HCT116 (cell line): Measurements from ENCODE around the gene KLF16. TPM values are rescaled to one million over a fixed set of nuclear protein-coding genes. Genes with fewer than 3 reads are reported as not detected.
A peak's percentile ranks its signal among the peaks of the same experiment; 100 is the strongest.

Experiments
- ATAC-seq: fragments of 200-7000 bp; cut with Tn5 transposase; 2 replicates; pipeline ENCODE4 v1.9.1; 2020; ENCODE audit warnings: mild to moderate bottlenecking, moderate library complexity
- BruUV-seq: library from RNA; stranded (reverse); fragments of 400-500 nt; replicated peaks from 2 replicates; lab custom pipeline; 2021; lab: Mats Ljungman, UMichigan
- CTCF ChIA-PET: fragments of 300-600 bp; sonication (Branson Sonifier 250); formaldehyde crosslinking; loops from one replicate; lab custom pipeline; 2021; ENCODE audit warnings: antibody characterized with exemption; lab: Charles Lee
- POLR2A ChIA-PET: fragments of 300-600, 350-600 bp; sonication (Branson Sonifier 250); formaldehyde crosslinking; loops from one replicate; lab custom pipeline; 2021; ENCODE audit warnings: antibody characterized with exemption; lab: Charles Lee
- RAD21 ChIA-PET, 2 experiments: fragments of 300-600 bp; sonication (Branson Sonifier 250); formaldehyde crosslinking; loops; one replicate each; lab custom pipeline; 2023; ENCODE audit warnings: low total read pairs in 2 of 2; ENCODE audit not compliant: uncharacterized antibody in 2 of 2, unreplicated experiment in 2 of 2, low non-redundant PET in 1 of 2; lab: Charles Lee
- DNase-seq: peaks from one replicate; pipeline ENCODE4 v3.0.0-alpha.2; 2010; ENCODE audit warnings: low read depth, low spot score
- H2AFZ ChIP-seq: fragments of 200-600 bp; shearing (Covaris generic), sonication (generic); 2 replicates; pipeline ENCODE4 v1.6.1; 2017; ENCODE audit warnings: low read depth, mixed run types, mixed read lengths, antibody characterized with exemption, low read length; ENCODE audit not compliant: poor library complexity, severe bottlenecking
- H3K27ac ChIP-seq: 2 replicates; pipeline ENCODE4 v1.5.1; 2012; ENCODE audit warnings: low read depth, low read length
- H3K27me3 ChIP-seq: fragments of 200-600 bp; sonication (generic); 2 replicates; pipeline ENCODE4 v1.6.1; 2016; ENCODE audit warnings: mixed run types, low read length, mixed read lengths; ENCODE audit not compliant: insufficient read depth
- H3K36me3 ChIP-seq, 2 experiments: fragments of 200-500 bp in 1 of 2; fragments of 200-600 bp in 1 of 2; sonication (Bioruptor generic) in 1 of 2; sonication (generic) in 1 of 2; 2 replicates each; pipeline versions ENCODE4 v1.5.1 to v1.6.1; 2014 to 2016; ENCODE audit warnings: low read length in 2 of 2, inconsistent platforms in 1 of 2, mixed read lengths in 1 of 2, mixed run types in 1 of 2; ENCODE audit not compliant: insufficient read depth in 2 of 2, control insufficient read depth in 1 of 2
- H3K4me1 ChIP-seq, 2 experiments: fragments of 200-600 bp in 1 of 2; sonication (generic) in 1 of 2; 2 replicates each; pipeline versions ENCODE4 v1.5.1 to v1.6.1; 2012 to 2017; ENCODE audit warnings: low read length in 2 of 2, inconsistent platforms in 1 of 2, mild to moderate bottlenecking in 1 of 2, mixed read lengths in 1 of 2, mixed run types in 1 of 2, moderate library complexity in 1 of 2; ENCODE audit not compliant: insufficient read depth in 2 of 2, control insufficient read depth in 1 of 2
- H3K4me2 ChIP-seq: fragments of 200-600 bp; sonication (generic); 2 replicates; pipeline ENCODE4 v1.6.1; 2017; ENCODE audit warnings: mixed run types, low read length, mixed read lengths
- H3K4me3 ChIP-seq, 2 experiments: fragments of 200-600 bp in 1 of 2; sonication (generic) in 1 of 2; replicated peaks in 1 of 2; 2 replicates each; pipeline ENCODE4 v1.5.1; 2011 to 2016; ENCODE audit warnings: low read length in 2 of 2, control low read depth in 1 of 2, low read depth in 1 of 2, mild to moderate bottlenecking in 1 of 2, mixed read lengths in 1 of 2, mixed run types in 1 of 2
- H3K79me2 ChIP-seq: fragments of 200-600 bp; sonication (generic); 2 replicates; pipeline ENCODE4 v1.6.1; 2017; ENCODE audit warnings: mild to moderate bottlenecking, mixed run types, low read length, moderate library complexity, mixed read lengths; ENCODE audit not compliant: insufficient read depth
- H3K9ac ChIP-seq: fragments of 200-600 bp; sonication (generic); 2 replicates; pipeline ENCODE4 v1.6.1; 2016; ENCODE audit warnings: low read length, mixed read lengths
- H3K9me2 ChIP-seq: fragments of 200-600 bp; sonication (generic), shearing (Covaris generic); 2 replicates; pipeline ENCODE4 v1.6.1; 2017; ENCODE audit warnings: mixed run types, mild to moderate bottlenecking, moderate library complexity; ENCODE audit not compliant: insufficient read depth
- H3K9me3 ChIP-seq, 2 experiments: fragments of 200-500 bp in 1 of 2; fragments of 200-600 bp in 1 of 2; sonication (Bioruptor generic) in 1 of 2; sonication (generic) in 1 of 2; 2 replicates each; pipeline ENCODE4 v1.6.1; 2014 to 2017; ENCODE audit warnings: low read length in 2 of 2, mixed read lengths in 2 of 2, inconsistent platforms in 1 of 2, low read depth in 1 of 2, mild to moderate bottlenecking in 1 of 2, mixed run types in 1 of 2, moderate library complexity in 1 of 2; ENCODE audit not compliant: control insufficient read depth in 1 of 2, insufficient read depth in 1 of 2
- H4K20me1 ChIP-seq: fragments of 200-600 bp; sonication (generic), shearing (Covaris generic); 2 replicates; pipeline ENCODE4 v1.6.1; 2017; ENCODE audit warnings: mixed run types, mild to moderate bottlenecking, moderate library complexity; ENCODE audit not compliant: insufficient read depth
- CBX3 ChIP-seq: IDR thresholded peaks from 2 replicates; pipeline ENCODE4 v1.6.1; 2012; ENCODE audit warnings: low read depth
- ELF1 ChIP-seq: IDR thresholded peaks from 2 replicates; pipeline ENCODE4 v1.6.1; 2012; ENCODE audit warnings: low read depth, borderline replicate concordance
- EZH2 ChIP-seq: fragments of 200-600 bp; sonication (generic); IDR thresholded peaks from 2 replicates; pipeline ENCODE4 v1.6.1; 2017; ENCODE audit warnings: antibody characterized with exemption, mixed run types
- POLR2AphosphoS5 ChIP-seq: IDR thresholded peaks from 2 replicates; pipeline ENCODE4 v1.6.1; 2011; ENCODE audit warnings: mild to moderate bottlenecking, low read depth, low read length, moderate library complexity
- RAD21 ChIP-seq: IDR thresholded peaks from 2 replicates; pipeline ENCODE4 v1.6.1; 2012; ENCODE audit warnings: low read depth, mild to moderate bottlenecking
- SP1 ChIP-seq: IDR thresholded peaks from 2 replicates; pipeline ENCODE4 v1.6.1; 2012; ENCODE audit warnings: low read depth
- ZFX ChIP-seq: fragments of 450-650 bp; IDR thresholded peaks from 2 replicates; pipeline ENCODE4 v1.6.1; 2017
- ZNF274 ChIP-seq: fragments of 200-500 bp; sonication (Bioruptor generic); IDR thresholded peaks from 2 replicates; pipeline ENCODE4 v1.6.1; 2014; ENCODE audit warnings: mild to moderate bottlenecking, low read depth, low read length, inconsistent platforms
- intact Hi-C: fragments of 100-400 bp; cut with micrococcal nuclease; formaldehyde crosslinking; loops from 2 replicates; pipeline ENCODE4 v1.10.0; 2022
- total RNA-seq: library from RNA; stranded (reverse); gene quantifications from one replicate; pipeline ENCODE4 v1.2.1, GENCODE V29; 2021; ENCODE audit not compliant: unreplicated experiment
- TF ChIP-seq, protein P1 (sequence below), 3 experiments: fragments of 200-600 bp in 1 of 3; sonication (generic) in 1 of 3; IDR thresholded peaks in 2 of 3; conservative IDR thresholded peaks in 1 of 3; 2 replicates each; pipeline ENCODE4 v1.5.1; 2012 to 2017; ENCODE audit warnings: low read depth in 2 of 3, low read length in 2 of 3, antibody characterized with exemption in 1 of 3, borderline replicate concordance in 1 of 3, control low read depth in 1 of 3, mild to moderate bottlenecking in 1 of 3, mixed read lengths in 1 of 3, mixed run types in 1 of 3, moderate library complexity in 1 of 3; ENCODE audit not compliant: insufficient read depth in 1 of 3
- TF ChIP-seq, protein P2 (sequence below): IDR thresholded peaks from 2 replicates; pipeline ENCODE4 v1.6.1; 2011; ENCODE audit warnings: mild to moderate bottlenecking, low read length, moderate library complexity; ENCODE audit not compliant: insufficient replicate concordance; ENCODE audit errors: extremely low read depth

Gene KLF16
- total RNA-seq, 1 experiment from 2014 or later = 64.3 TPM

DNA sequence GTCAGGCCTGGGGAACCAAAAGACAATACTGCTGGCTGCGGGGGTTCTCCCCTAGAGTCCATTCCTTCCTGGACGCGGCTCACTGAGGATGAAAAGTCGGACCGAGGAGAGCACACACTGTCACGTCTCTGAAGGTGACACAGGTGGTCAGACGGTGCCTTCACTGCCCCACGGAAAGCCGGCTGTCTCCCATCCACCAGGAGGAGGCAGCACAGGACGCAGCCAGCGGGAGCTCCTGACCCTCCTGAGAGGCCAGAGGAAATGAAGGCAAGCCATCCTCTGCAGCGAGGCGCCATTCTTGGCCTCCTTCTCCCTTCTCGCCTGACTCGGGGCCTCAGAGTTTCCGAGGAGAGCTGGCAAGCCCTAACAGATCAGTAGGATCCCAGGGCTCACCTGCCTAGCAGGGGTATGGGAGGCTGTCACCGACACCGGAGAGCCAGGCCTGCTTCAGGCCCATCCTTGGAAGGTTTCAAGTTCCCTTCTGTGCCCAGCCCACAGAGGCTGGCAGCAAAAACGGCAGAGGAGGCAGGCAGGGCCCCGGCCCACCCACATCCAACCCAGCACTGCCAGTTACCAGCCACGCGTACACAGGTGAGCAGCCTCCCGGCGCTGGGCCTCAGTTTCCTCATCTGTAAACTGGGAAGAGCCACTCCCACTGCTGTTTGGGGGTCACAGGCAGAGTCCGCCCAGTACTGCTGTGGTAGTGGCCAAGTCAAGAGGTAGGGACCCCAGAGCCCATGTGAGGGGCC, 19.6 kb downstream of the KLF16 start:
- 0 out of 2 replicates have a peak, but pooled peaks have one; percentile 12 for ATAC-seq
- Histone ChIP-seq H3K9me3 (no peaks in the 10 kb centered on the region), H3K9me2 (no peaks in the 10 kb centered on the region), H3K4me2 (no peak overlapping the region), H3K27ac (no peak overlapping the region), H3K79me2 (peaks cover 90% of the 10 kb centered on the region), H3K27me3 (no peaks in the 10 kb centered on the region), H3K9ac (no peak overlapping the region), H3K4me1 (peaks cover 14 to 21% of the 10 kb centered on the region in 2 experiments; a peak in 3 of 4 replicates), H3K4me3 (no peak overlapping the region), H3K36me3 (peaks cover 0 to 8% of the 10 kb centered on the region in 2 experiments; a peak in 1 of 4 replicates), H2AFZ (no peak overlapping the region), H4K20me1 (peaks cover 15% of the 10 kb centered on the region; the same call in 1 of the 2 replicates)
- ChIA-PET CTCF (interaction anchor here (1.3 kb wide), 1 partner anchor 18 kb away, joined by 5 read pairs; no protein-coding TSS in a partner anchor), POLR2A (no interaction called here), RAD21 (no interaction called here)
- DNase-seq = no peak
- intact Hi-C loops = no loop called here
- TF ChIP-seq, protein P1, sequence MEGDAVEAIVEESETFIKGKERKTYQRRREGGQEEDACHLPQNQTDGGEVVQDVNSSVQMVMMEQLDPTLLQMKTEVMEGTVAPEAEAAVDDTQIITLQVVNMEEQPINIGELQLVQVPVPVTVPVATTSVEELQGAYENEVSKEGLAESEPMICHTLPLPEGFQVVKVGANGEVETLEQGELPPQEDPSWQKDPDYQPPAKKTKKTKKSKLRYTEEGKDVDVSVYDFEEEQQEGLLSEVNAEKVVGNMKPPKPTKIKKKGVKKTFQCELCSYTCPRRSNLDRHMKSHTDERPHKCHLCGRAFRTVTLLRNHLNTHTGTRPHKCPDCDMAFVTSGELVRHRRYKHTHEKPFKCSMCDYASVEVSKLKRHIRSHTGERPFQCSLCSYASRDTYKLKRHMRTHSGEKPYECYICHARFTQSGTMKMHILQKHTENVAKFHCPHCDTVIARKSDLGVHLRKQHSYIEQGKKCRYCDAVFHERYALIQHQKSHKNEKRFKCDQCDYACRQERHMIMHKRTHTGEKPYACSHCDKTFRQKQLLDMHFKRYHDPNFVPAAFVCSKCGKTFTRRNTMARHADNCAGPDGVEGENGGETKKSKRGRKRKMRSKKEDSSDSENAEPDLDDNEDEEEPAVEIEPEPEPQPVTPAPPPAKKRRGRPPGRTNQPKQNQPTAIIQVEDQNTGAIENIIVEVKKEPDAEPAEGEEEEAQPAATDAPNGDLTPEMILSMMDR (IDR thresholded peaks at IDR 0.05 in 2 of 3, conservative IDR thresholded peaks at IDR 0.05 in 1 of 3; ENCODE audit: borderline replicate concordance in 1 of 3, insufficient read depth in 1 of 3, low read depth in 2 of 3, low read length in 2 of 3) = peak in 2 of 3 experiments; percentile 43 to 45; a peak in 4 of 6 replicates
- no peak for TF ChIP-seq CBX3
- TF ChIP-seq, all 23 proteins: peak for 1
- no TSS peak for BruUV-seq

DNA sequence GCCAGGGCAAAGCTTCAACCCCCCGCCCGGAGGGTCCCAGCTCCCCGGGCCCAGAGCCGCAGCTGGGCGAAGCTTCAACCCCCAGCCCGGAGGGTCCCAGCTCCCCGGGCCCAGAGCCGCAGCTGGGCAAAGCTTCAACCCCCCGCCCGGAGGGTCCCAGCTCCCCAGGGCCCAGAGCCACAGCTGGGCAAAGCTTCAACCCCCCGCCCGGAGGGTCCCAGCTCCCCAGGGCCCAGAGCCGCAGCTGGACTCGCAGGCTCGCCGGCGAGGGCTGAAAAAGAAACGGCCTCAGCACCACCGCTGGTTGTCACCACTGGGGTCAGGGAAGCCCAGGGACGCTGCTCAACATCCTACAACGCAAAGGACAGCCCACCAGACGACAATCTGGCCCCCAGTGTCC, 20.3 kb downstream of the KLF16 start:
- intact Hi-C loops = no loop called here
- ATAC-seq (no peak), DNase-seq (no peak)
- ChIA-PET CTCF (interaction anchor here (1.3 kb wide), 1 partner anchor 17 kb away, joined by 5 read pairs; no protein-coding TSS in a partner anchor), POLR2A (no interaction called here), RAD21 (no interaction called here)
- no TSS peak for BruUV-seq
- Histone ChIP-seq H3K4me2 (no peak overlapping the region), H3K4me1 (peaks cover 20 to 26% of the 10 kb centered on the region in 2 experiments; a peak in 3 of 4 replicates), H3K36me3 (peaks cover 0 to 8% of the 10 kb centered on the region in 2 experiments; a peak in 1 of 4 replicates), H3K4me3 (no peak overlapping the region), H3K9ac (no peak overlapping the region), H3K27ac (no peak overlapping the region), H2AFZ (no peak overlapping the region), H4K20me1 (peaks cover 15% of the 10 kb centered on the region; the same call in 1 of the 2 replicates), H3K27me3 (no peaks in the 10 kb centered on the region), H3K9me2 (no peaks in the 10 kb centered on the region), H3K79me2 (peaks cover 95% of the 10 kb centered on the region), H3K9me3 (no peaks in the 10 kb centered on the region)
- TF ChIP-seq ELF1 (no peak), SP1 (no peak), RAD21 (no peak), EZH2 (no peak), ZNF274 (no peak), POLR2AphosphoS5 (no peak), ZFX (no peak)
- TF ChIP-seq, protein P2, sequence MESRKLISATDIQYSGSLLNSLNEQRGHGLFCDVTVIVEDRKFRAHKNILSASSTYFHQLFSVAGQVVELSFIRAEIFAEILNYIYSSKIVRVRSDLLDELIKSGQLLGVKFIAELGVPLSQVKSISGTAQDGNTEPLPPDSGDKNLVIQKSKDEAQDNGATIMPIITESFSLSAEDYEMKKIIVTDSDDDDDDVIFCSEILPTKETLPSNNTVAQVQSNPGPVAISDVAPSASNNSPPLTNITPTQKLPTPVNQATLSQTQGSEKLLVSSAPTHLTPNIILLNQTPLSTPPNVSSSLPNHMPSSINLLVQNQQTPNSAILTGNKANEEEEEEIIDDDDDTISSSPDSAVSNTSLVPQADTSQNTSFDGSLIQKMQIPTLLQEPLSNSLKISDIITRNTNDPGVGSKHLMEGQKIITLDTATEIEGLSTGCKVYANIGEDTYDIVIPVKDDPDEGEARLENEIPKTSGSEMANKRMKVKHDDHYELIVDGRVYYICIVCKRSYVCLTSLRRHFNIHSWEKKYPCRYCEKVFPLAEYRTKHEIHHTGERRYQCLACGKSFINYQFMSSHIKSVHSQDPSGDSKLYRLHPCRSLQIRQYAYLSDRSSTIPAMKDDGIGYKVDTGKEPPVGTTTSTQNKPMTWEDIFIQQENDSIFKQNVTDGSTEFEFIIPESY = no peak
